ENCODE data around the gene PRG2. TPM values are rescaled to one million over a fixed set of nuclear protein-coding genes. Genes with fewer than 3 reads are reported as not detected.

Gene PRG2
- total RNA-seq, 2 experiments from 2014 or later: 1.1 TPM; not detected in 1

DNA sequence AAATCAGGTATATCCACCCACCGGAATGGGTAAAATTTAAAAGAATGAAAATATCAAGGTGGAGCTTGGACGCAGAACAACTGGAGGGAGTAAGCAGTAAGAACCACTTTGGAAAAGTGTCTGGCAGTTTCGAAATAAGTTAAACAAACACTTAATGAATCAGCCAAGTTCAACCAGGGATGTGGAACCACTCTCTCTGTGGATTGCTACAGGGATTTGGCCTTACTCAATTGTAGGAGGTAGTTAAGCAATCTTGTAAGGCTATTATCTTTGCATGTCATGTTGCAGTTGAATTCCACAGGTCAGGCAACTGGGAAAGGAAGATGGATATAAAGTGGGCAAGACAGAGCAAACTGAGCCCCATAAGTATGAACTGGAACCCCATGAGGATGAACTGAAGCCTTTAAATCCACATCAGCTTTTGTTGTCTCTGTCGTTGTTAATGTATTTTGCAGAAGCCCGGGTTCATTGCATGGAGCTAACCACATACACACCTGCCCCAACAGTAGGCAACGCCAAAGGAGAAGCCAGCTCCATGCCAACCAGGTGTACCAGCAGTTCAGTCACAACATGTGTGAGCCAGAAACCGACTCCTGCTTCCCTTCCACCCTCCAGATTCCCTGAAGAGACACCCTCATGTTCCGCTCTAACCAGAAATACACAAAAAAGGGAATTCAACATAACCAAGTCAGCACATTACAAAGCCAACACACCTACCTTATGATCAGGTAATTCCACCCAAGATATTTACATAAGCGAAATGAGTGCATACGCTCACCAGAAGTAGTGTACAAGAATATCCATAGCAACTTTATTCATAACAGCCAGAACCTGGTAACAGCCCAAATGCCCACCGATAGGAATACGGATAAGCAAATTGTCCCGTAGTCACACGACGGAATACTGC is 44.4 kb upstream of the PRG2 start:
- no peaks in the 10 kb centered on the region for H3K4me1 ChIP-seq (ENCODE audit: insufficient read depth, low read length, poor library complexity, severe bottlenecking)
- H3K4me2 ChIP-seq (ENCODE audit: low read length): no peak overlapping the region
- CTCF ChIA-PET (ENCODE audit: unreplicated experiment): no interaction called here
- H4K20me1 ChIP-seq (ENCODE audit: insufficient read depth, low read length): no peaks in the 10 kb centered on the region
- no peaks in the 10 kb centered on the region for H3K36me3 ChIP-seq (ENCODE audit: insufficient read depth, low read length)
- H3K79me2 ChIP-seq (ENCODE audit: insufficient read depth, low read depth, low read length): no peaks in the 10 kb centered on the region
- DNase-seq (ENCODE audit: low spot score): no peak
- POLR2A ChIA-PET: no interaction called here
- no TSS peak for BruUV-seq (replicated peaks)
- H2AFZ ChIP-seq (ENCODE audit: low read length): no peak overlapping the region
- H3K4me3 ChIP-seq (ENCODE audit: low read depth, low read length, poor library complexity, severe bottlenecking): no peak overlapping the region
- intact Hi-C loops (cut with micrococcal nuclease; ENCODE audit: unreplicated experiment): no loop called here
- H3K27ac ChIP-seq (ENCODE audit: low read depth, low read length, poor library complexity, severe bottlenecking): no peak overlapping the region
- H3K9me2 ChIP-seq (ENCODE audit: insufficient read depth, low read length): no peaks in the 10 kb centered on the region
- H3K9me3 ChIP-seq (ENCODE audit: low read length): no peaks in the 10 kb centered on the region
- TF ChIP-seq, protein P1, sequence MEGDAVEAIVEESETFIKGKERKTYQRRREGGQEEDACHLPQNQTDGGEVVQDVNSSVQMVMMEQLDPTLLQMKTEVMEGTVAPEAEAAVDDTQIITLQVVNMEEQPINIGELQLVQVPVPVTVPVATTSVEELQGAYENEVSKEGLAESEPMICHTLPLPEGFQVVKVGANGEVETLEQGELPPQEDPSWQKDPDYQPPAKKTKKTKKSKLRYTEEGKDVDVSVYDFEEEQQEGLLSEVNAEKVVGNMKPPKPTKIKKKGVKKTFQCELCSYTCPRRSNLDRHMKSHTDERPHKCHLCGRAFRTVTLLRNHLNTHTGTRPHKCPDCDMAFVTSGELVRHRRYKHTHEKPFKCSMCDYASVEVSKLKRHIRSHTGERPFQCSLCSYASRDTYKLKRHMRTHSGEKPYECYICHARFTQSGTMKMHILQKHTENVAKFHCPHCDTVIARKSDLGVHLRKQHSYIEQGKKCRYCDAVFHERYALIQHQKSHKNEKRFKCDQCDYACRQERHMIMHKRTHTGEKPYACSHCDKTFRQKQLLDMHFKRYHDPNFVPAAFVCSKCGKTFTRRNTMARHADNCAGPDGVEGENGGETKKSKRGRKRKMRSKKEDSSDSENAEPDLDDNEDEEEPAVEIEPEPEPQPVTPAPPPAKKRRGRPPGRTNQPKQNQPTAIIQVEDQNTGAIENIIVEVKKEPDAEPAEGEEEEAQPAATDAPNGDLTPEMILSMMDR (conservative IDR thresholded peaks at IDR 0.05; ENCODE audit: low read length): no peak
- no peak for TF ChIP-seq EZH2phosphoT487 (IDR thresholded peaks at IDR 0.05; ENCODE audit: borderline replicate concordance, low read depth, low read length)

GRCh38 chr11:57432714-57433163 is 42.3 kb upstream of the PRG2 start:
- CTCF ChIA-PET (ENCODE audit: unreplicated experiment): interaction anchor here (0.5 kb wide), 1 partner anchor 25 kb away, joined by 3 read pairs; no protein-coding TSS in a partner anchor
- no peak overlapping the region for H3K27ac ChIP-seq (ENCODE audit: low read depth, low read length, poor library complexity, severe bottlenecking)
- no peaks in the 10 kb centered on the region for H3K4me1 ChIP-seq (ENCODE audit: insufficient read depth, low read length, poor library complexity, severe bottlenecking)
- no peaks in the 10 kb centered on the region for H3K9me2 ChIP-seq (ENCODE audit: insufficient read depth, low read length)
- no peak for TF ChIP-seq EZH2phosphoT487 (IDR thresholded peaks at IDR 0.05; ENCODE audit: borderline replicate concordance, low read depth, low read length)
- TF ChIP-seq, protein P1 (conservative IDR thresholded peaks at IDR 0.05; ENCODE audit: low read length): no peak
- no TSS peak for BruUV-seq (replicated peaks)
- intact Hi-C loops (cut with micrococcal nuclease; ENCODE audit: unreplicated experiment): no loop called here
- DNase-seq (ENCODE audit: low spot score): no peak
- POLR2A ChIA-PET: no interaction called here
- no peaks in the 10 kb centered on the region for H3K9me3 ChIP-seq (ENCODE audit: low read length)
- H3K4me3 ChIP-seq (ENCODE audit: low read depth, low read length, poor library complexity, severe bottlenecking): no peak overlapping the region
- no peaks in the 10 kb centered on the region for H4K20me1 ChIP-seq (ENCODE audit: insufficient read depth, low read length)
- H3K4me2 ChIP-seq (ENCODE audit: low read length): no peak overlapping the region
- no peak overlapping the region for H2AFZ ChIP-seq (ENCODE audit: low read length)
- H3K36me3 ChIP-seq (ENCODE audit: insufficient read depth, low read length): no peaks in the 10 kb centered on the region
- H3K79me2 ChIP-seq (ENCODE audit: insufficient read depth, low read depth, low read length): no peaks in the 10 kb centered on the region

DNA sequence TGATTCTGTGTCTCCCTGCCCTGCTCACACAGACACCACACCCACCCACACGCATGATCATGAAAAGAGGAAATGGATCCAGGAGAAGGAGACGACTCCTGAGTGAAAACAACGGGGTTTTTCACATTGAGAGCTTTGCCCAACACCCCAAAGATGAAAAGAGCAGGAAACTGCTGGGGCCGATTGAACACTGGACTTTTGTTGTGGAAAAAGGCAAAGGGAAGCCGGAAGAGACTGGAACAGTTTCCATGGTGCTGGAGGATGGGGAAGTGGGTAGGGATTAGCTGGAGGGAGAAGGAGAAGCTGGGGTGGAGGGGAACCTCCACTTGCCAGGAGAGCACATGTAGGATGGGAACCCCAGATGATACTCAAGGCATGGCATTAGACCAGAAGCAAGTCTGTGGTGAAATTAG is 41.7 kb upstream of the PRG2 start:
- Histone ChIP-seq H3K4me2 (ENCODE audit: low read length) (no peak overlapping the region), H3K9me3 (ENCODE audit: low read length) (no peaks in the 10 kb centered on the region), H3K4me3 (ENCODE audit: low read depth, low read length, poor library complexity, severe bottlenecking) (no peak overlapping the region), H3K79me2 (ENCODE audit: insufficient read depth, low read depth, low read length) (no peaks in the 10 kb centered on the region), H3K9me2 (ENCODE audit: insufficient read depth, low read length) (no peaks in the 10 kb centered on the region), H2AFZ (ENCODE audit: low read length) (no peak overlapping the region), H3K4me1 (ENCODE audit: insufficient read depth, low read length, poor library complexity, severe bottlenecking) (peaks cover 6% of the 10 kb centered on the region), H3K36me3 (ENCODE audit: insufficient read depth, low read length) (no peaks in the 10 kb centered on the region), H3K27ac (ENCODE audit: low read depth, low read length, poor library complexity, severe bottlenecking) (no peak overlapping the region), H4K20me1 (ENCODE audit: insufficient read depth, low read length) (no peaks in the 10 kb centered on the region)
- intact Hi-C loops (cut with micrococcal nuclease; ENCODE audit: unreplicated experiment): no loop called here
- no TSS peak for BruUV-seq (replicated peaks)
- no peak for DNase-seq (ENCODE audit: low spot score)
- ChIA-PET POLR2A (no interaction called here), CTCF (ENCODE audit: unreplicated experiment) (no interaction called here)
- TF ChIP-seq EZH2phosphoT487 (IDR thresholded peaks at IDR 0.05; ENCODE audit: borderline replicate concordance, low read depth, low read length): no peak
- TF ChIP-seq, protein P1 (conservative IDR thresholded peaks at IDR 0.05; ENCODE audit: low read length): no peak
